Measurements from ENCODE around the gene GAN. TPM values are rescaled to one million over a fixed set of nuclear protein-coding genes. Genes with fewer than 3 reads are reported as not detected.
A peak's percentile ranks its signal among the peaks of the same experiment; 100 is the strongest.

The GAN gene
- total RNA-seq, 6 experiments from 2014 or later = 5.6 to 8.6 (median 6.2) TPM

- H3K36me3 Mint-ChIP-seq (ENCODE audit: low read depth) = peaks cover 8% of the 10 kb centered on the region; the same call in 1 of the 2 replicates
- no peaks in the 10 kb centered on the region for H3K9me3 Mint-ChIP-seq
- H3K27me3 Mint-ChIP-seq (ENCODE audit: insufficient read depth) = no peaks in the 10 kb centered on the region
- no peak for DNase-seq
- no peak overlapping the region for H3K4me3 Mint-ChIP-seq
- peaks cover 18% of the 10 kb centered on the region for H3K4me1 Mint-ChIP-seq (ENCODE audit: low read depth)
- no peak for TF ChIP-seq CTCF (IDR thresholded peaks at IDR 0.05)
- H3K27ac Mint-ChIP-seq = no peak overlapping the region
Measured at GRCh38 chr16:81310045-81310644, 4.6 kb upstream of the GAN start.

- no peak overlapping the region for H3K27ac Mint-ChIP-seq
- H3K4me1 Mint-ChIP-seq (ENCODE audit: low read depth) = peaks cover 25% of the 10 kb centered on the region
- H3K4me3 Mint-ChIP-seq = no peak overlapping the region
Measured at GRCh38 chr16:81311762-81312161, 3.0 kb upstream of the GAN start.

GRCh38 chr16:81313701-81314602 lies 810 bp upstream of the GAN start:
- no peak for TF ChIP-seq CTCF (IDR thresholded peaks at IDR 0.05)
- Mint-ChIP-seq H3K36me3 (ENCODE audit: low read depth) (peaks cover 8% of the 10 kb centered on the region; the same call in 1 of the 2 replicates), H3K4me3 (peak overlapping the region; percentile 93), H3K27ac (peak overlapping the region; percentile 76), H3K4me1 (ENCODE audit: low read depth) (peaks cover 44% of the 10 kb centered on the region), H3K27me3 (ENCODE audit: insufficient read depth) (no peaks in the 10 kb centered on the region), H3K9me3 (no peaks in the 10 kb centered on the region)
- peak; percentile 31 for DNase-seq

More at GRCh38 chr16:81311762-81312161, 3.0 kb upstream of the GAN start:
- no peaks in the 10 kb centered on the region for H3K9me3 Mint-ChIP-seq
- no peak for TF ChIP-seq CTCF (IDR thresholded peaks at IDR 0.05)
- DNase-seq = no peak
- no peaks in the 10 kb centered on the region for H3K27me3 Mint-ChIP-seq (ENCODE audit: insufficient read depth)
- H3K36me3 Mint-ChIP-seq (ENCODE audit: low read depth) = peaks cover 8% of the 10 kb centered on the region; the same call in 1 of the 2 replicates

- peaks cover 59% of the 10 kb centered on the region for H3K4me1 Mint-ChIP-seq (ENCODE audit: low read depth)
- H3K9me3 Mint-ChIP-seq = no peaks in the 10 kb centered on the region
- H3K27me3 Mint-ChIP-seq (ENCODE audit: insufficient read depth) = no peaks in the 10 kb centered on the region
- peak overlapping the region; percentile 85 for H3K27ac Mint-ChIP-seq
- peak overlapping the region; percentile 93 for H3K4me3 Mint-ChIP-seq
- H3K36me3 Mint-ChIP-seq (ENCODE audit: low read depth) = peaks cover 8% of the 10 kb centered on the region; the same call in 1 of the 2 replicates
- peak; percentile 50 for DNase-seq
- TF ChIP-seq CTCF (IDR thresholded peaks at IDR 0.05) = peak; percentile 30
Measured at GRCh38 chr16:81315271-81316175, 761 bp downstream of the GAN start.

GRCh38 chr16:81316176-81316496 lies 1.4 kb downstream of the GAN start:
- no peaks in the 10 kb centered on the region for H3K9me3 Mint-ChIP-seq
- H3K4me3 Mint-ChIP-seq = peak overlapping the region; percentile 93
- no peak for DNase-seq
- H3K4me1 Mint-ChIP-seq (ENCODE audit: low read depth) = peaks cover 66% of the 10 kb centered on the region
- no peak for TF ChIP-seq CTCF (IDR thresholded peaks at IDR 0.05)
- peak overlapping the region; percentile 85 for H3K27ac Mint-ChIP-seq
- H3K36me3 Mint-ChIP-seq (ENCODE audit: low read depth) = peaks cover 8% of the 10 kb centered on the region; the same call in 1 of the 2 replicates
- no peaks in the 10 kb centered on the region for H3K27me3 Mint-ChIP-seq (ENCODE audit: insufficient read depth)
